HepG2 (cell line): ENCODE data around the gene PPP1R8.
"Not testable (repeated sequence)": the region's sequence is repeated elsewhere in the genome, so short reads cannot be mapped to it uniquely, and the experiment has no call there.

Experiments
- ATAD3A ChIP-seq: sonication (generic); formaldehyde crosslinking; IDR thresholded peaks from 2 replicates; pipeline ENCODE4 v1.4.0; 2020; ENCODE audit warnings: missing genetic modification reagents
- GTF3A ChIP-seq: sonication (generic); formaldehyde crosslinking; conservative IDR thresholded peaks from 2 replicates; pipeline ENCODE4 v1.4.0; 2020; ENCODE audit warnings: mild to moderate bottlenecking, missing genetic modification reagents
- HNF4G ChIP-seq, 2 experiments: sonication (generic) in 1 of 2; formaldehyde crosslinking in 1 of 2; IDR thresholded peaks; 2 replicates each; pipeline versions ENCODE4 v1.4.0 to v1.6.1; 2011 to 2020; ENCODE audit warnings: borderline replicate concordance in 2 of 2, low read depth in 2 of 2, mild to moderate bottlenecking in 2 of 2, low read length in 1 of 2, missing genetic modification reagents in 1 of 2, moderate library complexity in 1 of 2
- MAFK ChIP-seq, 2 experiments: IDR thresholded peaks in 1 of 2; conservative IDR thresholded peaks in 1 of 2; 2 replicates each; pipeline ENCODE4 v1.6.1; 2011; ENCODE audit warnings: improper control_type of control experiment in 2 of 2, low read length in 2 of 2
- NFYB ChIP-seq: sonication (generic); formaldehyde crosslinking; IDR thresholded peaks from 2 replicates; pipeline ENCODE4 v1.4.0; 2020; ENCODE audit warnings: missing genetic modification reagents
- ZZZ3 ChIP-seq: sonication (generic); formaldehyde crosslinking; IDR thresholded peaks from 2 replicates; pipeline ENCODE4 v1.4.0; 2020; ENCODE audit warnings: missing genetic modification reagents, mild to moderate bottlenecking, borderline replicate concordance
- TF ChIP-seq, protein P1 (sequence below): sonication (generic); formaldehyde crosslinking; IDR thresholded peaks from 2 replicates; pipeline ENCODE4 v1.4.0; 2020; ENCODE audit warnings: mild to moderate bottlenecking, missing genetic modification reagents, borderline replicate concordance
- TF ChIP-seq, protein P2 (sequence below): sonication (generic); formaldehyde crosslinking; IDR thresholded peaks from 2 replicates; pipeline ENCODE4 v1.5.0; 2020; ENCODE audit warnings: mild to moderate bottlenecking, missing genetic modification reagents, moderate library complexity
- TF ChIP-seq, protein P3 (sequence below): sonication (generic); formaldehyde crosslinking; IDR thresholded peaks from 2 replicates; pipeline ENCODE4 v1.4.0; 2020; ENCODE audit warnings: low read depth, missing genetic modification reagents

DNA sequence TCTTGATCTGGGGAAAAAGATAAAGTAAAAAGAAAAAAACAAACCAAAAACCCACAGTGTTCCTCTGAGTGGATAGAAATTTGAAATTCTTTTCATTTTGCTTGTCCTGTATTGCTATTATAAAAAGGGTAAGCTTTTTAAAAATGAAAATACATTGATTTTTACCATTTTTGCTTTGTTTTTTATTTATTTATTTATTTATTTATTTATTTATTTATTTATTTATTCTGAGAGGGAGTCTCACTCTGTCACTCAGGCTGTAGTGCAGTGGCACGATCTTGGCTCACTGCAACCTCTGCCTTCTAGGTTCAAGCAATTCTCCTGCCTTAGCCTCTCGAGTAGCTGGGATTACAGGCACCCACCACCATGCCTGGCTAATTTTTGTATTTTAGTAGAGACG is 22.5 kb upstream of the PPP1R8 start:
- TF ChIP-seq NFYB (CRISPR knock-in tag); ATAD3A (CRISPR knock-in tag); ZZZ3 (CRISPR knock-in tag); GTF3A; MAFK (conservative IDR thresholded peaks at IDR 0.05 in 1 of 2, IDR thresholded peaks at IDR 0.05 in 1 of 2; ENCODE audit: low read length in 2 of 2); HNF4G (IDR thresholded peaks at IDR 0.05; ENCODE audit: borderline replicate concordance, low read depth, low read length); HNF4G (CRISPR knock-in tag; IDR thresholded peaks at IDR 0.05; ENCODE audit: borderline replicate concordance, low read depth): not testable (repeated sequence)
- TF ChIP-seq, protein P1, sequence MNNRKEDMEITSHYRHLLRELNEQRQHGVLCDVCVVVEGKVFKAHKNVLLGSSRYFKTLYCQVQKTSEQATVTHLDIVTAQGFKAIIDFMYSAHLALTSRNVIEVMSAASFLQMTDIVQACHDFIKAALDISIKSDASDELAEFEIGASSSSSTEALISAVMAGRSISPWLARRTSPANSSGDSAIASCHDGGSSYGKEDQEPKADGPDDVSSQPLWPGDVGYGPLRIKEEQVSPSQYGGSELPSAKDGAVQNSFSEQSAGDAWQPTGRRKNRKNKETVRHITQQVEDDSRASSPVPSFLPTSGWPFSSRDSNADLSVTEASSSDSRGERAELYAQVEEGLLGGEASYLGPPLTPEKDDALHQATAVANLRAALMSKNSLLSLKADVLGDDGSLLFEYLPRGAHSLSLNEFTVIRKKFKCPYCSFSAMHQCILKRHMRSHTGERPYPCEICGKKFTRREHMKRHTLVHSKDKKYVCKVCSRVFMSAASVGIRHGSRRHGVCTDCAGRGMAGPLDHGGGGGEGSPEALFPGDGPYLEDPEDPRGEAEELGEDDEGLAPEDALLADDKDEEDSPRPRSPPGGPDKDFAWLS (CRISPR knock-in tag) = not testable (repeated sequence)
- TF ChIP-seq, protein P2, sequence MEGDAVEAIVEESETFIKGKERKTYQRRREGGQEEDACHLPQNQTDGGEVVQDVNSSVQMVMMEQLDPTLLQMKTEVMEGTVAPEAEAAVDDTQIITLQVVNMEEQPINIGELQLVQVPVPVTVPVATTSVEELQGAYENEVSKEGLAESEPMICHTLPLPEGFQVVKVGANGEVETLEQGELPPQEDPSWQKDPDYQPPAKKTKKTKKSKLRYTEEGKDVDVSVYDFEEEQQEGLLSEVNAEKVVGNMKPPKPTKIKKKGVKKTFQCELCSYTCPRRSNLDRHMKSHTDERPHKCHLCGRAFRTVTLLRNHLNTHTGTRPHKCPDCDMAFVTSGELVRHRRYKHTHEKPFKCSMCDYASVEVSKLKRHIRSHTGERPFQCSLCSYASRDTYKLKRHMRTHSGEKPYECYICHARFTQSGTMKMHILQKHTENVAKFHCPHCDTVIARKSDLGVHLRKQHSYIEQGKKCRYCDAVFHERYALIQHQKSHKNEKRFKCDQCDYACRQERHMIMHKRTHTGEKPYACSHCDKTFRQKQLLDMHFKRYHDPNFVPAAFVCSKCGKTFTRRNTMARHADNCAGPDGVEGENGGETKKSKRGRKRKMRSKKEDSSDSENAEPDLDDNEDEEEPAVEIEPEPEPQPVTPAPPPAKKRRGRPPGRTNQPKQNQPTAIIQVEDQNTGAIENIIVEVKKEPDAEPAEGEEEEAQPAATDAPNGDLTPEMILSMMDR (CRISPR knock-in tag) = not testable (repeated sequence)
- TF ChIP-seq, protein P3, sequence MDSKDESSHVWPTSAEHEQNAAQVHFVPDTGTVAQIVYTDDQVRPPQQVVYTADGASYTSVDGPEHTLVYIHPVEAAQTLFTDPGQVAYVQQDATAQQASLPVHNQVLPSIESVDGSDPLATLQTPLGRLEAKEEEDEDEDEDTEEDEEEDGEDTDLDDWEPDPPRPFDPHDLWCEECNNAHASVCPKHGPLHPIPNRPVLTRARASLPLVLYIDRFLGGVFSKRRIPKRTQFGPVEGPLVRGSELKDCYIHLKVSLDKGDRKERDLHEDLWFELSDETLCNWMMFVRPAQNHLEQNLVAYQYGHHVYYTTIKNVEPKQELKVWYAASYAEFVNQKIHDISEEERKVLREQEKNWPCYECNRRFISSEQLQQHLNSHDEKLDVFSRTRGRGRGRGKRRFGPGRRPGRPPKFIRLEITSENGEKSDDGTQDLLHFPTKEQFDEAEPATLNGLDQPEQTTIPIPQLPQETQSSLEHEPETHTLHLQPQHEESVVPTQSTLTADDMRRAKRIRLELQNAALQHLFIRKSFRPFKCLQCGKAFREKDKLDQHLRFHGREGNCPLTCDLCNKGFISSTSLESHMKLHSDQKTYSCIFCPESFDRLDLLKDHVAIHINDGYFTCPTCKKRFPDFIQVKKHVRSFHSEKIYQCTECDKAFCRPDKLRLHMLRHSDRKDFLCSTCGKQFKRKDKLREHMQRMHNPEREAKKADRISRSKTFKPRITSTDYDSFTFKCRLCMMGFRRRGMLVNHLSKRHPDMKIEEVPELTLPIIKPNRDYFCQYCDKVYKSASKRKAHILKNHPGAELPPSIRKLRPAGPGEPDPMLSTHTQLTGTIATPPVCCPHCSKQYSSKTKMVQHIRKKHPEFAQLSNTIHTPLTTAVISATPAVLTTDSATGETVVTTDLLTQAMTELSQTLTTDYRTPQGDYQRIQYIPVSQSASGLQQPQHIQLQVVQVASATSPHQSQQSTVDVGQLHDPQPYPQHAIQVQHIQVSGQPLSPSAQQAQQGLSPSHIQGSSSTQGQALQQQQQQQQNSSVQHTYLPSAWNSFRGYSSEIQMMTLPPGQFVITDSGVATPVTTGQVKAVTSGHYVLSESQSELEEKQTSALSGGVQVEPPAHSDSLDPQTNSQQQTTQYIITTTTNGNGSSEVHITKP (CRISPR knock-in tag) = not testable (repeated sequence)
